HL-60 (cell line): ENCODE data around the gene CNTNAP2.
"Not testable (repeated sequence)": the region's sequence is repeated elsewhere in the genome, so short reads cannot be mapped to it uniquely, and the experiment has no call there.

Experiments
- GABPA ChIP-seq: IDR thresholded peaks from 2 replicates; pipeline ENCODE4 v1.6.1; 2012; ENCODE audit warnings: low read depth
- POLR2AphosphoS5 ChIP-seq: IDR thresholded peaks from 2 replicates; pipeline ENCODE4 v1.6.1; 2012; ENCODE audit warnings: low read depth
- REST ChIP-seq: IDR thresholded peaks from 2 replicates; pipeline ENCODE4 v1.6.1; 2012; ENCODE audit warnings: low read depth; ENCODE audit not compliant: insufficient replicate concordance
- SPI1 ChIP-seq: IDR thresholded peaks from 2 replicates; pipeline ENCODE4 v1.6.1; 2012; ENCODE audit warnings: low read depth, mild to moderate bottlenecking, borderline replicate concordance
- TF ChIP-seq, protein P1 (sequence below): IDR thresholded peaks from one replicate; pipeline ENCODE4 v1.5.1; 2011; ENCODE audit warnings: low read length, control low read depth, inconsistent platforms; ENCODE audit not compliant: insufficient read depth

DNA sequence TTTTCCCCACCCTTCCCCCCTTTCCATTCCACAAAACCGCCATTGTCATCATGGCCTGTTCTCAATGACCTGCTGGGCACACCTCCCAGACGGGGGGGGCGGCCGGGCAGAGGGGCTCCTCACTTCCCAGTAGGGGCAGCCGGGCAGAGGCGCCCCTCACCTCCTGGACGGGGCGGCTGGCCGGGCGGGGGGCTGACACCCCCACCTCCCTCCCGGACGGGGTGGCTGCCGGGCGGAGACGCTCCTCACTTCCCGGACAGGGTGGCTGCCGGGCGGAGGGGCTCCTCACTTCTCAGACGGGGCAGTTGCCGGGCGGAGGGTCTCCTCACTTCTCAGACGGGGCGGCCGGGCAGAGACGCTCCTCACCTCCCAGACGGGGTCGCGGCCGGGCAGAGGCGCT, 1685.2 kb downstream of the CNTNAP2 start:
- TF ChIP-seq SPI1, POLR2AphosphoS5, REST, GABPA: not testable (repeated sequence)
- TF ChIP-seq, protein P1, sequence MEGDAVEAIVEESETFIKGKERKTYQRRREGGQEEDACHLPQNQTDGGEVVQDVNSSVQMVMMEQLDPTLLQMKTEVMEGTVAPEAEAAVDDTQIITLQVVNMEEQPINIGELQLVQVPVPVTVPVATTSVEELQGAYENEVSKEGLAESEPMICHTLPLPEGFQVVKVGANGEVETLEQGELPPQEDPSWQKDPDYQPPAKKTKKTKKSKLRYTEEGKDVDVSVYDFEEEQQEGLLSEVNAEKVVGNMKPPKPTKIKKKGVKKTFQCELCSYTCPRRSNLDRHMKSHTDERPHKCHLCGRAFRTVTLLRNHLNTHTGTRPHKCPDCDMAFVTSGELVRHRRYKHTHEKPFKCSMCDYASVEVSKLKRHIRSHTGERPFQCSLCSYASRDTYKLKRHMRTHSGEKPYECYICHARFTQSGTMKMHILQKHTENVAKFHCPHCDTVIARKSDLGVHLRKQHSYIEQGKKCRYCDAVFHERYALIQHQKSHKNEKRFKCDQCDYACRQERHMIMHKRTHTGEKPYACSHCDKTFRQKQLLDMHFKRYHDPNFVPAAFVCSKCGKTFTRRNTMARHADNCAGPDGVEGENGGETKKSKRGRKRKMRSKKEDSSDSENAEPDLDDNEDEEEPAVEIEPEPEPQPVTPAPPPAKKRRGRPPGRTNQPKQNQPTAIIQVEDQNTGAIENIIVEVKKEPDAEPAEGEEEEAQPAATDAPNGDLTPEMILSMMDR: not testable (repeated sequence)
